ENCODE measurements around the gene SOWAHC. TPM values are rescaled to one million over a fixed set of nuclear protein-coding genes. Genes with fewer than 3 reads are reported as not detected.

Gene SOWAHC
- total and polyA plus RNA-seq, 8 donors = 10.0 to 14.4 (median 11.8) TPM

- DNase-seq (no peak), ATAC-seq (no peak)
- H3K9me3 ChIP-seq = no peaks in the 10 kb centered on the region
- no peaks in the 10 kb centered on the region for H3K27me3 ChIP-seq
- H3K36me3 ChIP-seq = no peaks in the 10 kb centered on the region
- H3K27ac ChIP-seq = no peak overlapping the region
- intact Hi-C loops (cut with DNase I) = no loop called here
- TF ChIP-seq CTCF (IDR thresholded peaks at IDR 0.05) = no peak
- no peak overlapping the region for H3K4me3 ChIP-seq
- no peaks in the 10 kb centered on the region for H3K4me1 ChIP-seq
Measured at GRCh38 chr2:109597283-109597682, 16.9 kb upstream of the SOWAHC start.

- Histone ChIP-seq H3K9me3 (no peaks in the 10 kb centered on the region), H3K36me3 (no peaks in the 10 kb centered on the region), H3K27me3 (no peaks in the 10 kb centered on the region), H3K4me1 (peaks cover 0 to 2% of the 10 kb centered on the region in 2 donors), H3K4me3 (no peak overlapping the region), H3K27ac (no peak overlapping the region)
- DNase-seq = peak in 1 of 4 donors; percentile 14
- intact Hi-C loops (cut with DNase I) = no loop called here
- no peak for TF ChIP-seq CTCF (IDR thresholded peaks at IDR 0.05)
- ATAC-seq = no peak
Measured at GRCh38 chr2:109601783-109602182, 12.4 kb upstream of the SOWAHC start.

DNA sequence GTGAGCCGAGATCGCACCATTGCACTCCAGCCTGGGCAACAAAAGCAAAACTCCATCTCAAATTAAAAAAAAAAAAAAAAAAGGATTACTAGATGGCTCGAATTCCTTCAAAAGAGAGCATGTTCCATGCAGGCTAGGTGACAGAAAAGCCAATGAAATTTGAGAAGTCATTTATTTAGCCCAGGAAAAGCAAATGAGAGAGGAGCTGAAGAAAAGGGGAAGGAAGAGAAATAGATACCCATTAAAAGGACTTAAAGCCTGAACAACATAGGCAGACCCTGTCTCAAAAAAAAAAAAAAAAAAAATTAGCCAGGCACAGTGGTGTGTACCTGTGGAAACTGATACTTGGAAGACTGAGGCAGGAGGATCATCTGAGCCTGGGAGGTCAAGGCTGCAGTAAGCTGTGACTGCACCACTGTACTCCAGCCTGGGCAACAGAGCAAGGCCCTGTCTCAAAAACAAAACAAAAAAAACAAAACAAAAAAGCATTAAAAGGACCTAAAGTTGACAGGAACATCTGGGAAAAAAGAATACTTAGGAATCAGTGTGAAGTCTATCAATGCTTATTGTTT, 11.5 kb upstream of the SOWAHC start:
- TF ChIP-seq CTCF (IDR thresholded peaks at IDR 0.05) = no peak
- intact Hi-C loops (cut with DNase I) = no loop called here

GRCh38 chr2:109604597-109604996, 9.6 kb upstream of the SOWAHC start:
- H3K4me3 ChIP-seq = no peak overlapping the region
- H3K27ac ChIP-seq = peak overlapping the region; percentile 5 to 7
- no peaks in the 10 kb centered on the region for H3K36me3 ChIP-seq
- peaks cover 6 to 11% of the 10 kb centered on the region in 2 donors for H3K4me1 ChIP-seq
- no peaks in the 10 kb centered on the region for H3K27me3 ChIP-seq
- H3K9me3 ChIP-seq = no peaks in the 10 kb centered on the region
- peak; percentile 93 for ATAC-seq
- intact Hi-C loops (cut with DNase I) = no loop called here
- no peak for TF ChIP-seq CTCF (IDR thresholded peaks at IDR 0.05)
- DNase-seq = peak in 3 of 4 donors; percentile 16 to 80 (median 73)

More for the DNA sequence above, 11.5 kb upstream of the SOWAHC start:
- Histone ChIP-seq H3K4me1 (peaks cover 0 to 5% of the 10 kb centered on the region in 2 donors), H3K27me3 (no peaks in the 10 kb centered on the region), H3K36me3 (no peaks in the 10 kb centered on the region), H3K27ac (no peak overlapping the region), H3K9me3 (no peaks in the 10 kb centered on the region), H3K4me3 (no peak overlapping the region)
- DNase-seq = no peak
- ATAC-seq = no peak

DNA sequence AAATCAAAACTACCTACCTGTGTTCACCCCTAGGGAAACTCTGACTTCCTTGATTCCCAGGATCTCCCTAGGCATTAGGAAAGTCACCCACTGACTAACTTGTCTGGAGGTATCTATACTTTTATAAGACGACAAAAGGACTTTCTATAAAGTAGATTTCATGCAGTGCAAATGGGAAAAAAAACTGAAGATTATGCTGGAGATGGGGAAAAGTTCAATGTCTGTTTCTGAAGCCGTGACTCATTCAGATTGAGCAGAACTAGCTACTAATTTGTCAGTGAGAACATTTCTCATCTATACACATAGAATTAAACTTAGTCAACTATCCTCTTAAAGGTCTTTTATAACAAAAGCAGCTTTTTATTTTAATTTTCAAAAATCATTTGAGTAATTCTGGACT, 6.4 kb upstream of the SOWAHC start:
- H3K27me3 ChIP-seq = peaks cover 0 to 29% of the 10 kb centered on the region in 2 donors
- no peak overlapping the region for H3K27ac ChIP-seq
- intact Hi-C loops (cut with DNase I) = no loop called here
- ATAC-seq = no peak
- H3K36me3 ChIP-seq = no peaks in the 10 kb centered on the region
- H3K4me3 ChIP-seq = no peak overlapping the region
- no peak for TF ChIP-seq CTCF (IDR thresholded peaks at IDR 0.05)
- H3K4me1 ChIP-seq = peaks cover 16 to 21% of the 10 kb centered on the region in 2 donors
- no peaks in the 10 kb centered on the region for H3K9me3 ChIP-seq
- no peak for DNase-seq

All from left lung (tissue), 10 donors.